Choroid plexus epithelial cell (primary cell): Measurements from ENCODE around the gene FOXN4.

Source experiments
- DNase-seq: peaks from one replicate; pipeline ENCODE4 v3.0.0-alpha.2; 2010; ENCODE audit warnings: low read depth
- H3K4me3 ChIP-seq: 2 replicates; pipeline ENCODE4 v1.5.1; 2011; ENCODE audit warnings: low read depth, mild to moderate bottlenecking, control low read depth, low read length, moderate library complexity
- TF ChIP-seq, protein P1 (sequence below): conservative IDR thresholded peaks from 2 replicates; pipeline ENCODE4 v1.5.1; 2011; ENCODE audit warnings: low read depth, mild to moderate bottlenecking, control low read depth, inconsistent platforms, low read length, moderate library complexity

The FOXN4 gene

DNA sequence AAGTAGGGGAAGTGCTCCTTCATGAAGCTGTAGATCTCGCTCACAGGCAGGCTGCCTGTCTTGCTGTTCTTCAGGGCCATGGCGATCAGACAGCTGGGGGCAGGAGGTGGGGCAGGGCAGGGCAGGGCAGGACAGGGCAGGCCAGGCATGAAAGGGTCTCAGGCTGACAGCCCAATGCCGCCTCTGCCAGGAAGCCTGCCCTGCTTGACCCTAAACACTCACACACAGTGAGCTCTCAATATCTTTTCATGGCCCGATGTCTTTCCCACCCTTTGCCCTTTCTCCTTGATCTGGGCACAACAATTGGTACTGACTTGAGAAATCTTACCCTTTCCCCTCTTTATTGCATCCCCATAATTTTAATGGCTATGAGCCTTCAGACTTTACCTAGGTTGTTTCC, 22.4 kb downstream of the FOXN4 start:
- TF ChIP-seq, protein P1, sequence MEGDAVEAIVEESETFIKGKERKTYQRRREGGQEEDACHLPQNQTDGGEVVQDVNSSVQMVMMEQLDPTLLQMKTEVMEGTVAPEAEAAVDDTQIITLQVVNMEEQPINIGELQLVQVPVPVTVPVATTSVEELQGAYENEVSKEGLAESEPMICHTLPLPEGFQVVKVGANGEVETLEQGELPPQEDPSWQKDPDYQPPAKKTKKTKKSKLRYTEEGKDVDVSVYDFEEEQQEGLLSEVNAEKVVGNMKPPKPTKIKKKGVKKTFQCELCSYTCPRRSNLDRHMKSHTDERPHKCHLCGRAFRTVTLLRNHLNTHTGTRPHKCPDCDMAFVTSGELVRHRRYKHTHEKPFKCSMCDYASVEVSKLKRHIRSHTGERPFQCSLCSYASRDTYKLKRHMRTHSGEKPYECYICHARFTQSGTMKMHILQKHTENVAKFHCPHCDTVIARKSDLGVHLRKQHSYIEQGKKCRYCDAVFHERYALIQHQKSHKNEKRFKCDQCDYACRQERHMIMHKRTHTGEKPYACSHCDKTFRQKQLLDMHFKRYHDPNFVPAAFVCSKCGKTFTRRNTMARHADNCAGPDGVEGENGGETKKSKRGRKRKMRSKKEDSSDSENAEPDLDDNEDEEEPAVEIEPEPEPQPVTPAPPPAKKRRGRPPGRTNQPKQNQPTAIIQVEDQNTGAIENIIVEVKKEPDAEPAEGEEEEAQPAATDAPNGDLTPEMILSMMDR, result no peak
- DNase-seq, result no peak
- H3K4me3 ChIP-seq, result no peak overlapping the region

DNA sequence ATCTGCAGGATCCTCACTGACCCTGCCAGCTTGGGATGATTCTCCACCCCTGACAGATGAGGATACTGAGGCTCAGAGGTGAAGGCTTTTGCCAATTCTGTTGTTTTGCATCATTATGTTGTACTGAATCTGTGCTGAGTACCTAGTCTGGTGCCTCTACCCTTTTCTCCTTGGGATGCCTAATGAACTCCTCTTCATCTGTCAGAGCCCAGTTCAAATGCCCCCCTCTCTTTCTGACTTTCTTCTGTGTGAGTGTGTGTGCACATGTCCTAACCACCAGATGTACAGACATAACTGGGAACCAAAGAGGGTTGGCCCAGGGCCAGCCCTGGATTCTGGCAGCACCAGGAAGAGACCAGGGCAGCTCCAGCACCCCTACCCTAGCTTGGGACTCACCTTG, 22.8 kb downstream of the FOXN4 start:
- no peak overlapping the region for H3K4me3 ChIP-seq
- TF ChIP-seq, protein P1, result no peak
- DNase-seq, result no peak

DNA sequence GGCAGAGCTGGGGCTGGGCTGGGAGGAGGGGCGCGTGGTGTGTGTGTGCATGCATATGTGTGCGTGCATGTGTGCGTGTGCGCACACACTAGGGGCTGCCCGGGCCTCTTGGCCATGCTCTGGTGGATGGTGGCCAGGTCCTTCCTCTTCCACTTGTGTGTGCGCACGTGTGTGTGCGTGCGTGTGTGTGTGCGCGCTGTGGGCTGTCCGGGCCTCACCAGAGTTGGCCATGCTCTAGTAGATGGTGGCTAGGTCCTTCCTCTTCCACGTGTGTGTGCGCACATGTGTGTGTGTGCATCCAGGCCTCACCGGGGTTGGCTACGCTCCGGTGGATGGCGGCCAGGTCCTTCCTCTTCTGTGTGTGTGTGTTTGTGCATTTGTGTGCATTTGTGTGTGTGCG, 24.7 kb downstream of the FOXN4 start:
- H3K4me3 ChIP-seq, result no peak overlapping the region
- DNase-seq, result no peak
- TF ChIP-seq, protein P1, result no peak

DNA sequence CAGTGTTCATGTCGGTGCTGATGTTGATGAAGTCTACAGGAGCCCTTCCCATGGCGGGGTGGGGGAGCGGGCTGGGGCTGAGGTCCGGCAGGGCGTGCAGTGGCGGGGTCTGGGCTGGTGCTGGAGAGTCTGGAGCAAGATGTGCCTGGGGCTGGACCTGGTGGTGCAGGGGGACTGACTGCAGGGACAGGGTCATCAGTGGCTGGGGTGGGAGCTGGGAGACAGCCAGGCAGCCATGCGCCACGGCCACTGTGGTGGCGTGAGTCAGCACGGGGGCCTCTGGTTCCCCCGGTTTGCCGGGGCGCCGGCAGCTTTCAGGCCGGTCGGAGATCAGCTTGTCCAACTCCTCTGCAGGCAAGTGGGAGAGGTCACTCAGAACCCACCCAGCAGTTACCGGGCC, 27.6 kb downstream of the FOXN4 start:
- DNase-seq, result no peak
- H3K4me3 ChIP-seq, result no peak overlapping the region
- TF ChIP-seq, protein P1, result no peak

DNA sequence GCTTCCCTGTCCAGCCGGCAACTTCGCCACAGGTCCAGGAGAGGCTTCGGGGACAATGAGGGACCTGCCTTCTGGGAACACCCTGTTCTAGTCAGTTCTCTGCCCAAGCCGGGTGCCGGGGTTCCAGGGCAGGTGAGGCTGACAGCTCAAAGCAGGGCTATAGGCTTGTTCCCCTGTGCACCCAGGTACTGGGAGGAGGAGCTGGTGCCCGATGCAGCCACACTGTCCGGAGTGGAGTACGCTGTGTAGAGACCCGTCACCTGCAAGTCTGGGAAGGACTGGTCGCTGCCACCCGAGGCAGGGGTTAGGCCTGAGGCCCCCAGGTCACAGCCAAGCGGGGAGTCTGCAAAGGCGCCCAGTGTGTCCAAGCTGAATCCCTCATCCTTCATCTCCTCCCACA, 29.6 kb downstream of the FOXN4 start:
- no peak for DNase-seq
- TF ChIP-seq, protein P1, result no peak
- H3K4me3 ChIP-seq, result no peak overlapping the region

DNA sequence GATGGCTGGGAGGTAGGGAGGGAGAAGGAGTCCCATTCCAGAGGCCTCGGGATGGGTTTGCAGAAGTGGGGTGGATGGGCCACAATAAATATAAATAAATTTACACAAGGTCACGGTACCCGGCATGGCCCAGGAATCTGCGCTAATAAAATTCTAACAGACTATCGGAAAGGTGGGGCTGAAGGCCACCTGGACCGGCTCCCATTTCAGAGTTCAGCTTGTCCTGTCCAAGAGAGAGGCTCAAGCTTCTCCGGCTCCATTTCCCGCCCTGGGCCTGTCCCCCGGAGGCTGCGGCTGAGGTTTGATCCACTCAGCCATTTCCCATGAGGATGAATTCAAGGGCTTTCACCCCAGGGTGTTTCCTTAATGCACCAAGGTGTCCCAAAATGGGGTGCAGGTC, 30.2 kb downstream of the FOXN4 start:
- TF ChIP-seq, protein P1, result no peak
- no peak overlapping the region for H3K4me3 ChIP-seq
- DNase-seq, result no peak

DNA sequence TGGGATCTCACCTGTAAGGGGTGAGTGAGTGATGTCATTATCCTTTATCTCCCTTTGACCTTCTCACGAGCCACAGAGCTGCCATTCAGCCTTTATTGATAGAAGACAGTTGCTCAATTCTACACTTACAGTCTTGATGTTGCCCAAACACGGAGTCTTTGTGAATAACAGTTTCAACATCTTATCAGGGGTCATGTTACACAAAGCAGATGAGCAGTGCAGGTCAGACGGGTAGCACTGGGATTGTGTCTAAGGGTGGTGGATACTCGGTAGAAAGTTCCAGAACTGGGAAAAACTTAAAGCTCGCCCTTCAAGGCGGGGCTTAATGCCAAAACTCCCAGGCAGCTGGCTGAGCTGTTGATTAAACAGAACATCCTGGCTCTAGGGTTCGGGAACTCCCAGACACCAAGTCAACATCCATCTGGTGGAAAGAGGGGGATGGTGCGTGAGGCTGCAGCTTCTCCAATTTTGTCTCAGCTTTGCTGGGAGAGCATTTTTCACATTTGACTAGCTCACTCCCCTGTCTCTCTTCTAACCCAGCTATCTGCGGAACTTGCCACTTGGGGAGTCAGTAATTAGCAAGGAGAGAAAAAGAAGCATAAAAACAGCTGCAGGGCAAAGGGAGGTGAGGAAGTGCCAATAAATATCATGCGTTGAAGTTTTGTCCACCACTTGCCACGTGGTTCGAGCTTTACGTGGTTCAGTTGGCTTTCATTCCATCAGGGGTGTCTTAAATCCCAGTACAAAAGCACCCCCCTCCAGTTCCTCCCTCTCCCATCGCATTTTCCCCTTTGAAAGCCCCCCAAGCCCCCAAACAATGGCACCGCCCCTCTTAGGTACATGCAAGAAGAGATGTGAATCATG, 31.0 kb downstream of the FOXN4 start:
- TF ChIP-seq, protein P1, result no peak
- peak; percentile 16 for DNase-seq
- H3K4me3 ChIP-seq, result no peak overlapping the region
